ENCODE data around the gene POLR3K. TPM values are rescaled to one million over a fixed set of nuclear protein-coding genes. Genes with fewer than 3 reads are reported as not detected.
"Not testable (repeated sequence)": the region's sequence is repeated elsewhere in the genome, so short reads cannot be mapped to it uniquely, and the experiment has no call there.

Gene POLR3K
- total and polyA plus RNA-seq, 3 experiments from 2014 or later, result 35.1 to 63.9 (median 63.6) TPM

DNA sequence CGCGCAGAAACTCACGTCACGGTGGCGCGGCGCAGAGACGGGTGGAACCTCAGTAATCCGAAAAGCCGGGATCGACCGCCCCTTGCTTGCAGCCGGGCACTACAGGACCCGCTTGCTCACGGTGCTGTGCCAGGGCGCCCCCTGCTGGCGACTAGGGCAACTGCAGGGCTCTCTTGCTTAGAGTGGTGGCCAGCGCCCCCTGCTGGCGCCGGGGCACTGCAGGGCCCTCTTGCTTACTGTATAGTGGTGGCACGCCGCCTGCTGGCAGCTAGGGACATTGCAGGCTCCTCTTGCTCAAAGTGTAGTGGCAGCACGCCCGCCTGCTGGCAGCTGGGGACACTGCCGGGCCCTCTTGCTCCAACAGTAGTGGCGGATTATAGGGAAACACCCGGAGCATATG lies 42.6 kb downstream of the POLR3K start:
- CTCF ChIA-PET; H3K9me3 ChIP-seq (ENCODE audit: low read length); H3K36me3 ChIP-seq (ENCODE audit: insufficient read depth, low read length); H3K4me1 Mint-ChIP-seq; H3K27me3 ChIP-seq (ENCODE audit: insufficient read depth, low read length, poor library complexity, severe bottlenecking); H3K4me3 ChIP-seq (ENCODE audit: low read length); H3K9me3 Mint-ChIP-seq; H3K27ac ChIP-seq (ENCODE audit: low read depth, low read length); H3K36me3 Mint-ChIP-seq; POLR2A ChIA-PET; H3K4me1 ChIP-seq (ENCODE audit: insufficient read depth, low read length); H3K27me3 Mint-ChIP-seq: not testable (repeated sequence)
- DNase-seq, result peak; percentile 75 to 94 (median 89)
- H3K27ac Mint-ChIP-seq, result peak overlapping the region in 3 of 8 donors; percentile 17 to 92 (median 47)
- peak overlapping the region in 2 of 7 donors; percentile 64 to 73 for H3K4me3 Mint-ChIP-seq

DNA sequence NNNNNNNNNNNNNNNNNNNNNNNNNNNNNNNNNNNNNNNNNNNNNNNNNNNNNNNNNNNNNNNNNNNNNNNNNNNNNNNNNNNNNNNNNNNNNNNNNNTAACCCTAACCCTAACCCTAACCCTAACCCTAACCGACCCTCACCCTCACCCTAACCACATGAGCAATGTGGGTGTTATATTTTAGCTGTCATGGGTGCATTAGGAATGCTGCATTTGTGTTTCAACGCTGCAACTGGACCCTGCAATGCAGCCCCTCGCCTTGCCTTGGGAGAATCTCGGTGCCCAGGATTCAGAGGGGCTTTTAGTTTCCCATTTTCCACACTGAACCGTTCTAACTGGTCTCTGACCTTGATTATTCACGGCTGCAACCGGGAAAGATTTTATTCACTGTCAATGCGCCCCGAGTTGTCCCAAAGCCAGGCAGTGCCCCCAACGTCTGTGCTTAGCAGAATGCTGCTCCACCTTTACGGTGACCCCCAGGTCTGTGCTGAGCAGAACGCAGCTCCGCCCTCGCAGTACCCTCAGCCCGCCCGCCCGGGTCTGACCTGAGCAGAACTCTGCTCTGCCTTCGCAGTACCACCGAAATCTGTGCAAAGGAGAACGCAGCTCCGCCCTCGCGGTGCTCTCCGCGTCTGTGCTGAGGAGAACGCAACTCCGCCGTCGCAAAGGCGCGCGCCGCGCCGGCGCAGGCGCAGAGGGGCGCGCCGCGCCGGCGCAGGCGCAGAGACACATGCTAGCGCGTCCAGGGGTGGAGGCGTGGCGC lies 43.3 kb downstream of the POLR3K start:
- no peaks in the 10 kb centered on the region for H3K4me1 ChIP-seq (ENCODE audit: insufficient read depth, low read length)
- H3K27me3 ChIP-seq (ENCODE audit: insufficient read depth, low read length, poor library complexity, severe bottlenecking), result no peaks in the 10 kb centered on the region
- H3K36me3 ChIP-seq (ENCODE audit: insufficient read depth, low read length), result no peaks in the 10 kb centered on the region
- Mint-ChIP-seq H3K4me1 (no peaks in the 10 kb centered on the region), H3K9me3 (no peaks in the 10 kb centered on the region), H3K27ac (peak overlapping the region in 3 of 8 donors; percentile 54 to 66 (median 56)), H3K27me3 (no peaks in the 10 kb centered on the region), H3K4me3 (peak overlapping the region; percentile 24 to 84 (median 71)), H3K36me3 (no peaks in the 10 kb centered on the region)
- H3K4me3 ChIP-seq (ENCODE audit: low read length), result no peak overlapping the region
- no peak overlapping the region for H3K27ac ChIP-seq (ENCODE audit: low read depth, low read length)
- CTCF ChIA-PET, result no interaction called here
- no peaks in the 10 kb centered on the region for H3K9me3 ChIP-seq (ENCODE audit: low read length)
- POLR2A ChIA-PET, result no interaction called here
- peak in 1 of 5 donors; percentile 11 for DNase-seq

Other genes with a start within 250 kb of the POLR3K start
- gene SNRNP25, start 220 bp upstream of the POLR3K start, total RNA-seq, result 100 to 1,000 TPM; 108 to 110 TPM
- gene SNRNP25, start 220 bp upstream of the POLR3K start, polyA plus RNA-seq, result 16.3 TPM
- under 1 TPM; 0.53 to 0.59 TPM for gene RHBDF1, start 19.0 kb upstream of the POLR3K start, total RNA-seq
- gene RHBDF1, start 19.0 kb upstream of the POLR3K start, polyA plus RNA-seq, result not detected
- gene MPG, start 24.6 kb upstream of the POLR3K start, total RNA-seq, result 10 to 100 TPM; 47.5 to 48.2 TPM
- gene MPG, start 24.6 kb upstream of the POLR3K start, polyA plus RNA-seq, result 58.1 TPM
- 10 to 100 TPM; 45.2 to 50.7 TPM for gene NPRL3, start 85.1 kb upstream of the POLR3K start, total RNA-seq
- gene NPRL3, start 85.1 kb upstream of the POLR3K start, polyA plus RNA-seq, result 13.0 TPM
- gene HBZ, start 99.0 kb upstream of the POLR3K start, total RNA-seq, result not detected
- gene HBZ, start 99.0 kb upstream of the POLR3K start, polyA plus RNA-seq, result not detected
- gene HBM, start 112.4 kb upstream of the POLR3K start, total RNA-seq, result not detected
- not detected for gene HBM, start 112.4 kb upstream of the POLR3K start, polyA plus RNA-seq
- not detected for gene HBA2, start 119.3 kb upstream of the POLR3K start, total RNA-seq
- gene HBA2, start 119.3 kb upstream of the POLR3K start, polyA plus RNA-seq, result 5.8 TPM
- gene HBA1, start 123.1 kb upstream of the POLR3K start, total RNA-seq, result not detected
- 1.6 TPM for gene HBA1, start 123.1 kb upstream of the POLR3K start, polyA plus RNA-seq
- gene HBQ1, start 126.9 kb upstream of the POLR3K start, total RNA-seq, result not detected
- 0.72 TPM for gene HBQ1, start 126.9 kb upstream of the POLR3K start, polyA plus RNA-seq
- 10 to 100 TPM; 78.5 to 80.0 TPM for gene LUC7L, start 175.8 kb upstream of the POLR3K start, total RNA-seq
- 9.2 TPM for gene LUC7L, start 175.8 kb upstream of the POLR3K start, polyA plus RNA-seq
- 10 to 100 TPM; 23.1 to 26.1 TPM for gene FAM234A, start 181.2 kb upstream of the POLR3K start, total RNA-seq
- gene FAM234A, start 181.2 kb upstream of the POLR3K start, polyA plus RNA-seq, result 27.9 TPM
- gene RGS11, start 222.3 kb upstream of the POLR3K start, total RNA-seq, result under 1 TPM in 1 of 2 experiments, not detected in 1; 0.09 TPM
- gene RGS11, start 222.3 kb upstream of the POLR3K start, polyA plus RNA-seq, result not detected
- not detected for gene ARHGDIG, start 227.0 kb upstream of the POLR3K start, total RNA-seq
- not detected for gene ARHGDIG, start 227.0 kb upstream of the POLR3K start, polyA plus RNA-seq
- not detected for gene PDIA2, start 229.6 kb upstream of the POLR3K start, total RNA-seq
- not detected for gene PDIA2, start 229.6 kb upstream of the POLR3K start, polyA plus RNA-seq

Data from CD8-positive, alpha-beta memory T cell (primary cell).